DMS79 (cell line): ENCODE measurements around the gene SH3BP4.

Source experiments
- DNase-seq: peaks from one replicate; lab custom pipeline; 2025; lab: John Stamatoyannopoulos, UW

SH3BP4 gene, protein sequence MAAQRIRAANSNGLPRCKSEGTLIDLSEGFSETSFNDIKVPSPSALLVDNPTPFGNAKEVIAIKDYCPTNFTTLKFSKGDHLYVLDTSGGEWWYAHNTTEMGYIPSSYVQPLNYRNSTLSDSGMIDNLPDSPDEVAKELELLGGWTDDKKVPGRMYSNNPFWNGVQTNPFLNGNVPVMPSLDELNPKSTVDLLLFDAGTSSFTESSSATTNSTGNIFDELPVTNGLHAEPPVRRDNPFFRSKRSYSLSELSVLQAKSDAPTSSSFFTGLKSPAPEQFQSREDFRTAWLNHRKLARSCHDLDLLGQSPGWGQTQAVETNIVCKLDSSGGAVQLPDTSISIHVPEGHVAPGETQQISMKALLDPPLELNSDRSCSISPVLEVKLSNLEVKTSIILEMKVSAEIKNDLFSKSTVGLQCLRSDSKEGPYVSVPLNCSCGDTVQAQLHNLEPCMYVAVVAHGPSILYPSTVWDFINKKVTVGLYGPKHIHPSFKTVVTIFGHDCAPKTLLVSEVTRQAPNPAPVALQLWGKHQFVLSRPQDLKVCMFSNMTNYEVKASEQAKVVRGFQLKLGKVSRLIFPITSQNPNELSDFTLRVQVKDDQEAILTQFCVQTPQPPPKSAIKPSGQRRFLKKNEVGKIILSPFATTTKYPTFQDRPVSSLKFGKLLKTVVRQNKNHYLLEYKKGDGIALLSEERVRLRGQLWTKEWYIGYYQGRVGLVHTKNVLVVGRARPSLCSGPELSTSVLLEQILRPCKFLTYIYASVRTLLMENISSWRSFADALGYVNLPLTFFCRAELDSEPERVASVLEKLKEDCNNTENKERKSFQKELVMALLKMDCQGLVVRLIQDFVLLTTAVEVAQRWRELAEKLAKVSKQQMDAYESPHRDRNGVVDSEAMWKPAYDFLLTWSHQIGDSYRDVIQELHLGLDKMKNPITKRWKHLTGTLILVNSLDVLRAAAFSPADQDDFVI

GRCh38 chr2:234951664-234952269, at the start of gene SH3BP4:
Gene SH3BP4 (plus strand): TSS chr2:234952017. CDS start chr2:235035003, 82,986 bp downstream.
- no peak for DNase-seq

- DNase-seq, result no peak
These were observed 47.0 kb upstream of the SH3BP4 start for GRCh38 chr2:234904785-234905184.

GRCh38 chr2:234905547-234906265, 46.1 kb upstream of the SH3BP4 start:
- no peak for DNase-seq

DNA sequence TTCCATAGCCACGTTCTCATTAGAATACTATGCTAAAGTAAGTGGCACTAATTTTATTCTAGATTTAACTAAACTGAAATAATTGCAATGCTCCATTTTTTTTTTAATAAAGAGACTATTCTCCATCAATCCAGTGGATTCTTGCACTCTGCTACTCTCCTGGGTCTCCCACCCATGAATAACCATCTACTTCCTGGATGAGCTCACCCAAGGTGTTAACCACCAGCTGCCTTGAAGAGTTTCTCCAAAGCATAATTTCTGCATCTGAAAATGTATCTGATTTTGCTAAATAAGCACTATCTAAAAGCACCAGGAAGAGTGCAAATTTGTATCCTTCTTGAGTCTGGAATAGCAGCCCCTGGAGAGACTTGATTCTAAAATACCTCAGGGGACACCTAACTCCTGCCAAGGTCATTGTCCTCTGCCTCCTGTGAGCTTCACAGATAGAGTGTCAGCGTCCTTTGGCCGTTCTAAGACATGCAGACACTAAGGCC, 41.6 kb upstream of the SH3BP4 start:
- no peak for DNase-seq

DNA sequence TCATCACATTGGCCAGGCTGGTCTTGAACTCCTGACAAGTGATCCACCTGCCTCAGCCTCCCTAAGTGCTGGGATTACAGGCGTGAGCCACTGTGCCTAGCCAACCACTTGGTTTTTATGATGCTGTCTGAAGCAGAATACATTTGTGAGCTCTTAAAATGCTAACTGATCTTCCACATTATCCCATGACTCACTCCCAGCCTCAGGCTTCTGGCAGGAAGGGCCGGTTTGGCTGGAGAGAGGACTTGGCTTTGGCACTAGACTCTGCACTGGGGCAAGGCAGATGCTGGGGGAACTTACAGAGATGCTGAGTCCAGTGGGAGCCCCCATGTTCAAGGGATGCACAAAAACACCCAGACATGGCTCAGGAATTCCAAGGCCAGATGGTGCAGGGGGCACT, 40.5 kb upstream of the SH3BP4 start:
- no peak for DNase-seq

- no peak for DNase-seq
These were observed 39.4 kb upstream of the SH3BP4 start for GRCh38 chr2:234912437-234912836.

GRCh38 chr2:234913208-234913626, 38.6 kb upstream of the SH3BP4 start:
- peak; percentile 71 for DNase-seq

DNA sequence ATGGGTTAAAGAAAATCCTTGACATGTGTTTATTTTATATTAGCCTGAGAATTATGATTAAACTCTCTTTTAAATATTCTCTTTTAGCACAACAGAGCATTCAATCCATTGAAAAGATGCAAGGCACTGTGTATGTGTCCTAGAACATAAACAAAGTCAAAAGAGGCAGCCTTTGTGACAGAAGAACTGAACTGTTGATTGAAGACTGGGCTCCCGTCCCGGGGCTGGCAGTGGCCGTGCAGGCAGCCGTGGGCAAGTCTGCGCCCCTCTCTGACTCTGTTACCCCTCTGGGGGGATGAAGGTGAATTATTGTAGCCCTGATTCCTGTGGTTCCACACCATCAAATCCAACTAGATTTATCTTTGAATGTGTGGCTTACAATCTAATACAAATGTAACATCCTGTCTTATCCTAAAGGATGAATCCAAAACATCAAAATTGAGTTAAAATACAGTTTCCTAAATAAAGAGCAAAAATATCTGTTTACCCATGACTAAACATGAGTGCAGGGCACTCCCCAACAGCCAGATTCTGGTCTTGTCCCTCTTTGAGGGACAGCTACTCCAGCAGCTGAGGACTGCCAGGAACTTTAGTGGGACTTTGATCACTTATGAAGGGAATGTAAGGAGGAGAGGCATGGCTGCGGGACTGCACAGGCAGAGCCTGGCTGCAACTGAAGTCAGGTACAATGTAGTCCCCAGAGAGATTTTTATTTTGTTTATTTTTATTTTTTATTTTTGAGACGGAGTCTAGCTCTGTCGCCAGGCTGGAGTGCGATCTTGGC, 37.3 kb upstream of the SH3BP4 start:
- no peak for DNase-seq

GRCh38 chr2:234916674-234917073, 35.1 kb upstream of the SH3BP4 start:
- no peak for DNase-seq

DNA sequence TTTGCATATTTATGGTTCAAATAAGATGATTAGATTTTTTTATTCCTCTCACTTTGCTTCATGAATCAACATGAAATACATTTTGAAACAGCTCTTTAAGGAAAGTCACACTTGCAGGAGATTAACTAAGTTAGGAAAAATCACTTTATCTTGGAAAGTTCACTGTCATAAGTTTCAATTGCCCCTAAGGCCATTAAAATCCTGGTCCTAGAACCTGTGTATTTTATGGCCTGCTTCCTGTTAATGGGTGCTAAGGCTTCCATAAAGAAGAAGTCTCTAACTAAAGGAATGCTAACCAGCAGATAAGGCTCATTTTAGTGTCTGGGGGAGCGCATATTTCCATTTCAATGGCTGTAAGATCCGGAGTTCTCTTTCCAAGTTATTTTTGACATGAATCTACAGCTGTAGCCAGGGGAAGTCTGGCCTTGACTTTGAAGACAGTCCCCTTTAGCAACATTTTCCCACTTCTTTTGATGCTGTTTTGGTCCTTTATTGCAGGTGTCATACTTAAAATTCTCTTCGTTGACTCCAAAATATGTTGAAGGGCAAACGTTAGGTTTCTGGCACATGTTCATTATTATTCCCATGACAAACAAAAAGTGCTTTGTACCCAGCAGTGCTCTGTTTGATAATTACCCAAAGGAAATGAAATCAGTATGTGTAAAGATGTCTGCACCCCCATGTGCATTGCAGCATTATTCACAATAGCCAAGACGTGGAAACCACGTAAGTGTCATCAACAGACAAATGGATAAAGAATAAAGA, 34.4 kb upstream of the SH3BP4 start:
- no peak for DNase-seq

- DNase-seq, result no peak
These were observed 32.1 kb upstream of the SH3BP4 start for GRCh38 chr2:234919711-234920110.

GRCh38 chr2:234920836-234921235, 31.0 kb upstream of the SH3BP4 start:
- DNase-seq, result no peak

GRCh38 chr2:234929002-234929401, 22.8 kb upstream of the SH3BP4 start:
- no peak for DNase-seq

DNA sequence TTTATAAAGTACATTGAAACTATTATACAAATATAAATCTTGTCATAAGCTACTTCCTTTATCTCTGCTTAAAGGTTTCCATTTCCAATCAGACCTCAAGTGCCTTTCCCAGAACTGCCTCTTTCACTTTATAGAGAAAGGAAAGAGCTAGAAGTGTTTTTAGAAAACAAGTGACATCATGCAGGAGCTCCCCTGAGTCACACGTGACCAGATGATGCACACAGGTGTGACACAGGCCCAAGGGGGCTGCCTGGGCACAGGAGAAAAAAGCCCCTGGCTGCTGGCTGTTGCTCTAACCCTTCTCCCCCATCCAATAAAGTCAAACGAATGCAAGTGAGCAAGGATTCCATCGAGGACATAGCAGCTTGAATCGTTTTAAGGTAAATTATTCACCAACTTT, 21.4 kb upstream of the SH3BP4 start:
- DNase-seq, result no peak

DNA sequence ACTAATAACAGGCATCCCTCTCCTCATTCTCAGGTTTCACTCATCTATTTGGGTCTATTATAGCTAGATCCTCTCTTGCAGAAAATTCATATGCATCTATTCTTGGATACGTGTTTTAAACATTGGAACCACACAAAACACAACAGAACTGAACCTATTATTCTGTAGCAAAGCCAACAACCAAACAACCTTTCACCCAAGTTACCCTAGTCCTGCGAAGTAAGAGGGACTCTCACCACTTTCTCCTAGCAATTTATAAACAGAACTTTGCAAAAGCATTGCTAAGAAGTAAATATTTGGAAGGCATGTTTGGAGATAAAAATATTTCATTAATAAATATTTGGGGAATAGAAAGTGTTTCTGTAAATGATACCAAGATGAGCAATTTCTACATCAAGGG, 20.4 kb upstream of the SH3BP4 start:
- no peak for DNase-seq

DNA sequence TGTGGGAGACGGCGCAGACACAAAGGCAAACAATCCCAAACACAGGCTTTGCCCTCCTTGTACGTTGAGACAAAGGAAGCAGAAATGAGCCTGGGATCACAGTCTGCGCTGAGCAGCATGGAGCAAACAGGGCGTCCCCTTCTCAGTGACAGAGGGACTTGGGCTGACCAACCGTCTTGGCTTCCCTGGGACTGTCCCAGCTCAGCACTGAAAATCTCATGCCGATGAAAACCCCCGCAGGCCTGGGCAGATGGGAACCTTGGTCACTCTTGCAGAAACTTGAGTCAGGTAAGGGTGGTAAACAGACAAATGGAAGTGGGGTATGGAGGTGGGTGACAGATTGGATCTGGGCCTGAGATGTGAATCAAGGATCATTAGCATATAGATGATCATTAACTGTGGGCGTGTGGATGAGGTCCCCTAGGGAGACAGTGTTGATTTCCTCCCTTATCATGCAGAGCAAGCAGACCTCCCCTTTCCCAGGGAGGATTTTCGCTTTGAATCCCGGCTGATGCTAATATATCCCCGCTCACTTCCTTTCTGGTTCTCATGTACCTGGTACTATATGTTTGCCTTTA, 19.1 kb upstream of the SH3BP4 start:
- no peak for DNase-seq

- DNase-seq, result no peak
These were observed 16.5 kb upstream of the SH3BP4 start for GRCh38 chr2:234935311-234935710.

DNA sequence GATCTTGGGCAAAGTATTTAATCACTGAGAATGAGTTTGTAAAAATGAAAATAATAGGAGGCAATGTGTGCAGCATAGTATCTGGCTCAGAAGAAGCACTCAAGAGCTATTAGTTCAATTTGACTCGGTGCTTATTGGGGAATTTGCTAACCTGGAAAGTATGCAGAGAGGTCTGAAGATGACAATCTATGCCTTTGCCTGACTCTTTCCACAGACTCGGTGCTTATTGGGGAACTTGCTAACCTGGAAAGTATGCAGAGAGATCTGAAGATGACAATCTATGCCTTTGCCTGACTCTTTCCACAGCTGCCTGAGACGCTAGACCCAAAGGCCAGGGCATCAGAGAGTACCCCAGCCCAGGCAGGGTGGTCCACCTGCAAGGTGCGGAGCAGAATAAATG, 12.2 kb upstream of the SH3BP4 start:
- DNase-seq, result no peak

DNA sequence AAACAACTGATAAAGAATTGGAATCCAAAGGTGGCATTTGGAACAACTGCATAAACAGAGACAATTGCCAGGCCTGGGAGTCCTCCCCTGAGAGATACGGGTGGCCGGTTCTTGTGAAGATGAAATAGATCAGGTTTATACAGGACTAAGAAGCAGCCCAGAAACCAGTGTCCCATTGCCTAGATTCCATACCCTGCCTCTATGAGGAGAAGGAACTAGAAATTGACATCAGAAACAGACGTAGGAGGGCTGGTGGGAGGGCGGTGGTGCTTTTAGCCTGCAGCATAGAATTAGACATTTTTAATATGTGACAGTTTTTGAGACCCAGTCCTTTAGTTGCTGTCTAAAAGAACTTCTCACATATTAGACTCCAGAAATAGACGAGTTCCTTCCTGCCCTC, 11.8 kb upstream of the SH3BP4 start:
- DNase-seq, result no peak

GRCh38 chr2:234940527-234940926, 11.3 kb upstream of the SH3BP4 start:
- no peak for DNase-seq
